SK-N-SH treated with all-trans-retinoic acid at 6 μM for 48 hours (cell line): ENCODE measurements around the gene ACE.

Experiments
- ARNTL ChIP-seq: fragments of 450-650 bp; formaldehyde crosslinking; IDR thresholded peaks from 2 replicates; pipeline ENCODE4 v1.5.0; 2020; ENCODE audit warnings: low read depth, mild to moderate bottlenecking, moderate library complexity, borderline replicate concordance
- ESRRG ChIP-seq: fragments of 250-450 bp; sonication (Bioruptor Pico); IDR thresholded peaks from 2 replicates; pipeline ENCODE4 v1.6.1; 2021; ENCODE audit warnings: mild to moderate bottlenecking
- GLIS3 ChIP-seq: fragments of 250-450 bp; sonication (Bioruptor Pico); IDR thresholded peaks from 2 replicates; pipeline ENCODE4 v1.5.0; 2020; ENCODE audit warnings: mild to moderate bottlenecking, moderate library complexity
- ISL1 ChIP-seq: fragments of 250-450 bp; sonication (Bioruptor Pico); IDR thresholded peaks from 2 replicates; pipeline ENCODE4 v2.1.2; 2022; ENCODE audit warnings: mild to moderate bottlenecking, moderate library complexity
- OSR1 ChIP-seq: fragments of 250-450 bp; sonication (Bioruptor Pico); IDR thresholded peaks from 2 replicates; pipeline ENCODE4 v1.8.0; 2022; ENCODE audit warnings: moderate library complexity, mild to moderate bottlenecking, inconsistent platforms
- RARB ChIP-seq: fragments of 250-450 bp; sonication (Bioruptor Pico); IDR thresholded peaks from 2 replicates; pipeline ENCODE4 v1.8.0; 2021; ENCODE audit warnings: mild to moderate bottlenecking, moderate library complexity
- SNAI2 ChIP-seq: fragments of 250-450 bp; sonication (Bioruptor Pico); IDR thresholded peaks from 2 replicates; pipeline ENCODE4 v1.5.0; 2020; ENCODE audit warnings: mild to moderate bottlenecking, moderate library complexity
- TCF4 ChIP-seq: fragments of 250-450 bp; sonication (Bioruptor Pico); IDR thresholded peaks from 2 replicates; pipeline ENCODE4 v1.8.0; 2021; ENCODE audit warnings: mild to moderate bottlenecking, moderate library complexity, borderline replicate concordance
- TOX ChIP-seq: fragments of 250-450 bp; sonication (Bioruptor Pico); IDR thresholded peaks from 2 replicates; pipeline ENCODE4 v1.8.0; 2021; ENCODE audit warnings: mild to moderate bottlenecking, moderate library complexity, borderline replicate concordance
- ZFP3 ChIP-seq: fragments of 250-450 bp; sonication (Bioruptor Pico); IDR thresholded peaks from 2 replicates; pipeline ENCODE4 v1.5.0; 2020; ENCODE audit warnings: mild to moderate bottlenecking, moderate library complexity
- ZFP30 ChIP-seq: fragments of 450-650 bp; formaldehyde crosslinking; IDR thresholded peaks from 2 replicates; pipeline ENCODE4 v1.5.0; 2022; ENCODE audit warnings: mild to moderate bottlenecking, moderate library complexity
- TF ChIP-seq, protein P1 (sequence below): fragments of 250-450 bp; sonication (Bioruptor Pico); IDR thresholded peaks from 2 replicates; pipeline ENCODE4 v1.5.1; 2020; ENCODE audit warnings: low read depth, mild to moderate bottlenecking, moderate library complexity
- TF ChIP-seq, protein P2 (sequence below): fragments of 250-450 bp; sonication (Bioruptor Pico); IDR thresholded peaks from 2 replicates; pipeline ENCODE4 v1.5.0; 2020; ENCODE audit warnings: mild to moderate bottlenecking, moderate library complexity

DNA sequence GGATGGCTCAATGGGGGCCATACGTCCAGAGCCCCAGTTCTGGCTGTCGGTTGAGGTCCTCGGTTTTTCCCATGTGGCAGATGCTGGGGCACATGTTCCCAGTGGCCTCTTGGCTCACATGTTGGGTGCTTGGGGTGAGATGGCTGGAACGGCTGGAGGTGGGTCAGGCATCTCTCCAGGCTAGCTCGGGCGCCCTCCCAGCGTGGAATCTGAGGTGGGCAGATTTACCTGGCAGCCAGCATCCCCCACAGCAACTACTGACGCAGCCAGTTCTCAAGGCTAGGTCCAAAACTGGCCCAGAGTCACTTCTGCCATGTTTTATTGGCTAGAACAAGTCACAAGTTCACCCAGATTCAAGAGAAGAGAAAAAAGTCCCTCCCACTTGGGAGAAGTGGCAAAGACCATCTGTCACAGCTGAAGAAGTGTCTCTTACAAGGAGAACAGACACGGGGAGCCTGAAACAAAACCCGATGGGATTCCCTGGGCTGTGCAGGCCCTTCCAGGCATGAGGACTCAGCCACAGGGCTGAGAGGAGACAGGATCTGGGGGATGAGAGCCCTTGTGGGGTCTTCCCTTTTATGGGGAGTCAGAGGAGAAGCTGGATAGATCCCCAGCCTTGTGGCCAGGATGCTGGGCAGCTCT lies 15.2 kb downstream of the ACE start:
- TF ChIP-seq TOX (CRISPR knock-in tag) (no peak), RARB (CRISPR knock-in tag) (no peak), ZFP3 (CRISPR knock-in tag) (no peak), SNAI2 (CRISPR knock-in tag) (no peak), OSR1 (no peak), ZFP30 (CRISPR knock-in tag) (no peak), TCF4 (CRISPR knock-in tag) (no peak), ARNTL (CRISPR knock-in tag) (no peak), GLIS3 (CRISPR knock-in tag) (no peak), ESRRG (CRISPR knock-in tag) (no peak), ISL1 (no peak)
- TF ChIP-seq, protein P1, sequence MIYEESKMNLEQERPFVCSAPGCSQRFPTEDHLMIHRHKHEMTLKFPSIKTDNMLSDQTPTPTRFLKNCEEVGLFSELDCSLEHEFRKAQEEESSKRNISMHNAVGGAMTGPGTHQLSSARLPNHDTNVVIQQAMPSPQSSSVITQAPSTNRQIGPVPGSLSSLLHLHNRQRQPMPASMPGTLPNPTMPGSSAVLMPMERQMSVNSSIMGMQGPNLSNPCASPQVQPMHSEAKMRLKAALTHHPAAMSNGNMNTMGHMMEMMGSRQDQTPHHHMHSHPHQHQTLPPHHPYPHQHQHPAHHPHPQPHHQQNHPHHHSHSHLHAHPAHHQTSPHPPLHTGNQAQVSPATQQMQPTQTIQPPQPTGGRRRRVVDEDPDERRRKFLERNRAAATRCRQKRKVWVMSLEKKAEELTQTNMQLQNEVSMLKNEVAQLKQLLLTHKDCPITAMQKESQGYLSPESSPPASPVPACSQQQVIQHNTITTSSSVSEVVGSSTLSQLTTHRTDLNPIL (CRISPR knock-in tag): no peak
- TF ChIP-seq, protein P2, sequence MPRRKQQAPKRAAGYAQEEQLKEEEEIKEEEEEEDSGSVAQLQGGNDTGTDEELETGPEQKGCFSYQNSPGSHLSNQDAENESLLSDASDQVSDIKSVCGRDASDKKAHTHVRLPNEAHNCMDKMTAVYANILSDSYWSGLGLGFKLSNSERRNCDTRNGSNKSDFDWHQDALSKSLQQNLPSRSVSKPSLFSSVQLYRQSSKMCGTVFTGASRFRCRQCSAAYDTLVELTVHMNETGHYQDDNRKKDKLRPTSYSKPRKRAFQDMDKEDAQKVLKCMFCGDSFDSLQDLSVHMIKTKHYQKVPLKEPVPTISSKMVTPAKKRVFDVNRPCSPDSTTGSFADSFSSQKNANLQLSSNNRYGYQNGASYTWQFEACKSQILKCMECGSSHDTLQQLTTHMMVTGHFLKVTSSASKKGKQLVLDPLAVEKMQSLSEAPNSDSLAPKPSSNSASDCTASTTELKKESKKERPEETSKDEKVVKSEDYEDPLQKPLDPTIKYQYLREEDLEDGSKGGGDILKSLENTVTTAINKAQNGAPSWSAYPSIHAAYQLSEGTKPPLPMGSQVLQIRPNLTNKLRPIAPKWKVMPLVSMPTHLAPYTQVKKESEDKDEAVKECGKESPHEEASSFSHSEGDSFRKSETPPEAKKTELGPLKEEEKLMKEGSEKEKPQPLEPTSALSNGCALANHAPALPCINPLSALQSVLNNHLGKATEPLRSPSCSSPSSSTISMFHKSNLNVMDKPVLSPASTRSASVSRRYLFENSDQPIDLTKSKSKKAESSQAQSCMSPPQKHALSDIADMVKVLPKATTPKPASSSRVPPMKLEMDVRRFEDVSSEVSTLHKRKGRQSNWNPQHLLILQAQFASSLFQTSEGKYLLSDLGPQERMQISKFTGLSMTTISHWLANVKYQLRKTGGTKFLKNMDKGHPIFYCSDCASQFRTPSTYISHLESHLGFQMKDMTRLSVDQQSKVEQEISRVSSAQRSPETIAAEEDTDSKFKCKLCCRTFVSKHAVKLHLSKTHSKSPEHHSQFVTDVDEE (CRISPR knock-in tag): no peak
